Neural cell (in vitro differentiated cells): Measurements from ENCODE around the gene BLMH. TPM values are rescaled to one million over a fixed set of nuclear protein-coding genes. Genes with fewer than 3 reads are reported as not detected.

Experiments
- H2AFZ ChIP-seq: fragments of 200-600, 300-800 bp; sonication (generic), shearing (Covaris generic); 2 replicates; pipeline ENCODE4 v1.6.0; 2014; ENCODE audit warnings: low read depth, mild to moderate bottlenecking, antibody characterized with exemption, low read length, moderate library complexity
- H3F3A ChIP-seq: fragments of 200-600 bp; shearing (Covaris generic); 2 replicates; pipeline ENCODE4 v1.6.1; 2016; ENCODE audit warnings: mild to moderate bottlenecking, moderate library complexity, mixed read lengths, antibody characterized with exemption, low read length; ENCODE audit not compliant: insufficient read depth, poor library complexity, severe bottlenecking
- H3K27ac ChIP-seq: fragments of 200-600, 300-800 bp; sonication (generic), shearing (Covaris generic); 2 replicates; pipeline ENCODE4 v1.5.1; 2014; ENCODE audit warnings: mild to moderate bottlenecking, low read length, moderate library complexity
- H3K27me3 ChIP-seq: fragments of 300-800, 200-600 bp; sonication (generic), shearing (Covaris generic); 2 replicates; pipeline ENCODE4 v1.6.0; 2014; ENCODE audit warnings: mild to moderate bottlenecking, low read depth, low read length, moderate library complexity; ENCODE audit not compliant: insufficient read depth
- H3K36me3 ChIP-seq: fragments of 300-800, 200-600 bp; sonication (generic), shearing (Covaris generic); 2 replicates; pipeline ENCODE4 v1.5.1; 2014; ENCODE audit warnings: mild to moderate bottlenecking, antibody characterized with exemption, low read length, moderate library complexity; ENCODE audit not compliant: insufficient read depth
- H3K4me2 ChIP-seq: fragments of 300-800, 200-600 bp; sonication (generic), shearing (Covaris generic); 2 replicates; pipeline ENCODE4 v1.6.0; 2014; ENCODE audit warnings: mild to moderate bottlenecking, low read length
- H3K4me3 ChIP-seq: fragments of 300-800, 200-600 bp; sonication (generic), shearing (Covaris generic); 2 replicates; pipeline ENCODE4 v1.5.1; 2014; ENCODE audit warnings: mild to moderate bottlenecking, low read length, moderate library complexity
- H3K79me2 ChIP-seq: fragments of 200-600 bp; shearing (Covaris generic); replicated peaks from 2 replicates; pipeline ENCODE4 v1.6.0; 2014; ENCODE audit warnings: mild to moderate bottlenecking, low read length, moderate library complexity; ENCODE audit not compliant: insufficient read depth
- H3K9ac ChIP-seq: fragments of 300-800, 200-600 bp; sonication (generic), shearing (Covaris generic); 2 replicates; pipeline ENCODE4 v1.6.1; 2016; ENCODE audit warnings: mild to moderate bottlenecking, low read length, mixed read lengths
- H3K9me2 ChIP-seq: fragments of 200-600 bp; shearing (Covaris generic); 2 replicates; pipeline ENCODE4 v1.6.1; 2016; ENCODE audit warnings: mild to moderate bottlenecking, low read length, mixed read lengths; ENCODE audit not compliant: insufficient read depth
- H3K9me3 ChIP-seq: fragments of 200-600, 300-800 bp; sonication (generic), shearing (Covaris generic); 2 replicates; pipeline ENCODE4 v1.6.1; 2016; ENCODE audit warnings: mild to moderate bottlenecking, mixed run types, low read length, moderate library complexity, mixed read lengths
- H4K20me1 ChIP-seq: fragments of 200-600 bp; shearing (Covaris generic); 2 replicates; pipeline ENCODE4 v1.6.1; 2016; ENCODE audit warnings: mild to moderate bottlenecking, mixed run types; ENCODE audit not compliant: insufficient read depth
- EP300 ChIP-seq: fragments of 450-650 bp; conservative IDR thresholded peaks from 2 replicates; pipeline ENCODE4 v1.6.1; 2014; ENCODE audit warnings: antibody characterized with exemption, mild to moderate bottlenecking, moderate library complexity; ENCODE audit not compliant: poor library complexity, severe bottlenecking
- EZH2 ChIP-seq: fragments of 200-600, 300-800 bp; shearing (Covaris generic), sonication (generic); IDR thresholded peaks from 2 replicates; pipeline ENCODE4 v1.6.1; 2014; ENCODE audit warnings: antibody characterized with exemption, low read length, borderline replicate concordance, mild to moderate bottlenecking; ENCODE audit not compliant: insufficient read depth, poor library complexity, severe bottlenecking
- POLR2AphosphoS5 ChIP-seq: IDR thresholded peaks from 2 replicates; pipeline ENCODE4 v1.6.1; 2012
- REST ChIP-seq: IDR thresholded peaks from 2 replicates; pipeline ENCODE4 v1.6.1; 2012; ENCODE audit warnings: borderline replicate concordance
- SMC3 ChIP-seq: fragments of 450-650 bp; conservative IDR thresholded peaks from 2 replicates; pipeline ENCODE4 v1.6.1; 2014; ENCODE audit warnings: antibody characterized with exemption, mild to moderate bottlenecking, moderate library complexity; ENCODE audit not compliant: poor library complexity
- TAF1 ChIP-seq: IDR thresholded peaks from 2 replicates; pipeline ENCODE4 v1.6.1; 2012; ENCODE audit warnings: low read depth
- polyA plus RNA-seq: library from polyadenylated mRNA; depleted of rRNA; stranded (reverse); fragments of >200 nt; gene quantifications from 2 replicates; pipeline ENCODE4 v1.2.3, GENCODE V29; 2014
- TF ChIP-seq, protein P1 (sequence below): fragments of 450-650 bp; IDR thresholded peaks from 2 replicates; pipeline ENCODE4 v1.5.1; 2014; ENCODE audit warnings: antibody characterized with exemption, mild to moderate bottlenecking, moderate library complexity; ENCODE audit not compliant: poor library complexity, severe bottlenecking

BLMH gene
- polyA plus RNA-seq, 1 donor from 2014 or later: 44.3 TPM

DNA sequence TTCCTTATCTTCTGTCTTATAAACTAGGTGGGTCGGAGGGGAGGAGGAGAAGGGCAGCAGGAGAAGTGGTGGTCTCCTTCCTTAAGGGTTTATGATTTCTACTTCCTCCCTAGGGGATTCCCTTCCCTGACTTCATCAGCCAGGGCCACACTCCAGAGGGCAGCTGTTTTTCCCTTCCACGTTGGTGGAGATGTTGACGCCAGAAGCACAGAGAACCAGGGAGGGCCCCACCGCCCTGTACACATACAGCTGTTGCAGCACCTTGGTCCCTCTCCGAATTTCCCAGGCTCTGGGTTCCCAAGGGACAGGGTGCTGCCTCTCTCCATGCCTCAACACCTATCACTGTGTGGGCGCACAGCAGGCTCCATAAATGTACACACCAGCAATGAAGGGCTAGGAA lies 50.7 kb downstream of the BLMH start:
- TF ChIP-seq TAF1: no peak
- TF ChIP-seq, protein P1, sequence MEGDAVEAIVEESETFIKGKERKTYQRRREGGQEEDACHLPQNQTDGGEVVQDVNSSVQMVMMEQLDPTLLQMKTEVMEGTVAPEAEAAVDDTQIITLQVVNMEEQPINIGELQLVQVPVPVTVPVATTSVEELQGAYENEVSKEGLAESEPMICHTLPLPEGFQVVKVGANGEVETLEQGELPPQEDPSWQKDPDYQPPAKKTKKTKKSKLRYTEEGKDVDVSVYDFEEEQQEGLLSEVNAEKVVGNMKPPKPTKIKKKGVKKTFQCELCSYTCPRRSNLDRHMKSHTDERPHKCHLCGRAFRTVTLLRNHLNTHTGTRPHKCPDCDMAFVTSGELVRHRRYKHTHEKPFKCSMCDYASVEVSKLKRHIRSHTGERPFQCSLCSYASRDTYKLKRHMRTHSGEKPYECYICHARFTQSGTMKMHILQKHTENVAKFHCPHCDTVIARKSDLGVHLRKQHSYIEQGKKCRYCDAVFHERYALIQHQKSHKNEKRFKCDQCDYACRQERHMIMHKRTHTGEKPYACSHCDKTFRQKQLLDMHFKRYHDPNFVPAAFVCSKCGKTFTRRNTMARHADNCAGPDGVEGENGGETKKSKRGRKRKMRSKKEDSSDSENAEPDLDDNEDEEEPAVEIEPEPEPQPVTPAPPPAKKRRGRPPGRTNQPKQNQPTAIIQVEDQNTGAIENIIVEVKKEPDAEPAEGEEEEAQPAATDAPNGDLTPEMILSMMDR: no peak
- no peak overlapping the region for H2AFZ ChIP-seq
- H3K9me3 ChIP-seq: no peaks in the 10 kb centered on the region
- H3K9me2 ChIP-seq: no peaks in the 10 kb centered on the region
- H3F3A ChIP-seq: no peaks in the 10 kb centered on the region
- H3K9ac ChIP-seq: no peak overlapping the region
- no peaks in the 10 kb centered on the region for H3K79me2 ChIP-seq
- no peaks in the 10 kb centered on the region for H3K36me3 ChIP-seq
- H3K27ac ChIP-seq: no peak overlapping the region
- no peak overlapping the region for H3K4me2 ChIP-seq
- H3K27me3 ChIP-seq: peaks cover 36% of the 10 kb centered on the region
- no peaks in the 10 kb centered on the region for H4K20me1 ChIP-seq
- no peak overlapping the region for H3K4me3 ChIP-seq

DNA sequence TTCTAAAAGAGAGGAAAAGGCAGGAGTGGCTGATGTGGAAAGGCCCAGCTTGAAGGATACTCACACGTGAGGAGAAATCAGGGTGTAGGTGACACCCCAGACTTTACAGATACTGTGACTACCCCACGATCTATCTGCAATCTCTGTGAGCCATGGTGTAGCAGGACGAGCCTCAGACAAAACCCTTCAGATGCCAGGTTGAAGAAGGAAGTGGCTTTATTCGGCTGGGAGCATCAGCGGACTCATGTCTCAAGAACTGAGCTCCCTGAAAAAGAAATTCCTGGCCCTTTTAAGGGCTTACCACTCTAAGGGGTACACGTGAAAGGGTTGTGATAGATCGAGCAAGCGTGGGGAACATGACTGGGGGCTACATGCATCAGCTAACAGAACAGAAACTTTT lies 51.6 kb downstream of the BLMH start:
- H3K4me3 ChIP-seq: no peak overlapping the region
- H3K9ac ChIP-seq: no peak overlapping the region
- H4K20me1 ChIP-seq: no peaks in the 10 kb centered on the region
- peaks cover 45% of the 10 kb centered on the region for H3K27me3 ChIP-seq
- H3K9me2 ChIP-seq: no peaks in the 10 kb centered on the region
- H3K27ac ChIP-seq: no peak overlapping the region
- no peak overlapping the region for H2AFZ ChIP-seq
- no peaks in the 10 kb centered on the region for H3K36me3 ChIP-seq
- TF ChIP-seq, protein P1: no peak
- no peak for TF ChIP-seq EZH2
- TF ChIP-seq REST: no peak
- TF ChIP-seq EP300: no peak
- H3K9me3 ChIP-seq: no peaks in the 10 kb centered on the region
- H3K4me2 ChIP-seq: no peak overlapping the region
- H3F3A ChIP-seq: no peaks in the 10 kb centered on the region
- no peaks in the 10 kb centered on the region for H3K79me2 ChIP-seq

GRCh38 chr17:30239089-30239462 lies 52.7 kb downstream of the BLMH start:
- H3K9me3 ChIP-seq: no peaks in the 10 kb centered on the region
- H3K36me3 ChIP-seq: no peaks in the 10 kb centered on the region
- no peaks in the 10 kb centered on the region for H4K20me1 ChIP-seq
- no peaks in the 10 kb centered on the region for H3F3A ChIP-seq
- no peak overlapping the region for H3K4me2 ChIP-seq
- peaks cover 56% of the 10 kb centered on the region for H3K27me3 ChIP-seq
- H3K27ac ChIP-seq: no peak overlapping the region
- TF ChIP-seq SMC3 (no peak), TAF1 (no peak), REST (no peak), POLR2AphosphoS5 (no peak)
- no peaks in the 10 kb centered on the region for H3K79me2 ChIP-seq
- no peaks in the 10 kb centered on the region for H3K9me2 ChIP-seq
- no peak overlapping the region for H2AFZ ChIP-seq
- H3K4me3 ChIP-seq: no peak overlapping the region
- no peak overlapping the region for H3K9ac ChIP-seq
